Activated CD4-positive, alpha-beta memory T cell treated with anti-CD3 and anti-CD28 coated beads, Interleukin-2, amount 10 ng/mL, durations not matched to agents 7 days and 5 days (primary cell): Measurements from ENCODE around the gene MYT1. TPM values are rescaled to one million over a fixed set of nuclear protein-coding genes. Genes with fewer than 3 reads are reported as not detected.
"Not testable (repeated sequence)": the region's sequence is repeated elsewhere in the genome, so short reads cannot be mapped to it uniquely, and the experiment has no call there.

Source experiments
- CTCF ChIA-PET: fragments of 350-600 bp; sonication (Branson Sonifier 250); formaldehyde crosslinking; loops from one replicate; lab custom pipeline; 2021; ENCODE audit warnings: antibody characterized with exemption, inconsistent platforms; lab: Charles Lee
- POLR2A ChIA-PET: fragments of 350-600 bp; sonication (Branson Sonifier 250); formaldehyde crosslinking; loops from one replicate; lab custom pipeline; 2021; ENCODE audit warnings: antibody characterized with exemption; lab: Charles Lee
- DNase-seq: peaks from one replicate; pipeline ENCODE4 v3.0.0-alpha.2; 2020
- H3K27ac Mint-ChIP-seq: one replicate; pipeline ENCODE4 v1.8.0; 2021; ENCODE audit warnings: mild to moderate bottlenecking, mixed read lengths
- H3K27me3 Mint-ChIP-seq: one replicate; pipeline ENCODE4 v1.8.0; 2021; ENCODE audit warnings: mixed read lengths
- H3K36me3 Mint-ChIP-seq: one replicate; pipeline ENCODE4 v1.8.0; 2021; ENCODE audit warnings: low read depth, mixed read lengths
- H3K4me1 Mint-ChIP-seq: one replicate; pipeline ENCODE4 v1.8.0; 2021; ENCODE audit warnings: mixed read lengths
- H3K4me3 Mint-ChIP-seq: one replicate; pipeline ENCODE4 v1.8.0; 2021; ENCODE audit warnings: mild to moderate bottlenecking, mixed read lengths
- H3K9me3 Mint-ChIP-seq: one replicate; pipeline ENCODE4 v1.8.0; 2021; ENCODE audit warnings: mixed read lengths
- total RNA-seq, 2 experiments: library from RNA; stranded (reverse); gene quantifications; one replicate each; pipeline ENCODE4 v1.2.3, GENCODE V29; 2021

Gene MYT1
- total RNA-seq: not detected

DNA sequence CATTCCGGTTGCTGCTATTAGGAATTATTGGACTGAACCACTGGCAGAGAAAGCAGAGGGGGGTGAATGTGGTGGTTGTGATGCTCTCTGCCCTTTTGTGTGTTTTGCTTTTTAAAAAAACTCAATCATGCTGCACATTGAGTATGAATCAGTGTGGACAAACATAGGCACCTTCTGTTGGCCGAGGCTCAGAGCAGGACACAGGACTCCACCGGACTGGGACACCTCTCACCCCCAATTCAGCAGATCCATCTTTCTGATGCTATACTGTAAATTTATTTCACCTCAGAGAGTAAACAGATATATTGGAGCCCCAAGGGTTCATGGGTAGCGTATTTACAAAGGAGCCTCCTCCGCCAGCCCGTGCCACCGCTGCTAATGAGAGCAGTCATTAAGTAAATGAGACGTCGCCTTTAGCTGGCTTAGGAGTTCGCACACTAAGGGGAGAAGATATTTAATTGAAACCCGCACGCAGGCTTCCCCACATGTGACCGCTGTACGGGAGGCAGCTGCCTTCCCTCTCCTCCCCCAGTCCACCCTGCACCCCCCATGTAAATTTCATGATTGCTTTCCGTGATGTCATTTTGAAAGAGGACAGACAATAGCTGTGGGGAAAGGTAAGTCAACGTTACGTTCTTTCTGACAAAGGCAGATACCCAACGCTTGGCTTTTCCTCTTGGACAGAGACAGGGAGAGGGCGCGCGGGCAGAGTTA is at the start of gene MYT1:
TSS of gene MYT1 (plus strand) at position 330 of the 714 bp plus-strand sequence. CDS start 34,410 bp downstream, outside the sequence.
- CTCF ChIA-PET: no interaction called here
- POLR2A ChIA-PET: no interaction called here
- H3K9me3 Mint-ChIP-seq: no peaks in the 10 kb centered on the region
- H3K4me1 Mint-ChIP-seq: no peaks in the 10 kb centered on the region
- H3K36me3 Mint-ChIP-seq: no peaks in the 10 kb centered on the region
- no peak within 1 kb of the TSS for H3K27ac Mint-ChIP-seq
- H3K27me3 Mint-ChIP-seq: peaks cover 51% of the 10 kb centered on the region
- no peak for DNase-seq
- no peak within 1 kb of the TSS for H3K4me3 Mint-ChIP-seq

DNA sequence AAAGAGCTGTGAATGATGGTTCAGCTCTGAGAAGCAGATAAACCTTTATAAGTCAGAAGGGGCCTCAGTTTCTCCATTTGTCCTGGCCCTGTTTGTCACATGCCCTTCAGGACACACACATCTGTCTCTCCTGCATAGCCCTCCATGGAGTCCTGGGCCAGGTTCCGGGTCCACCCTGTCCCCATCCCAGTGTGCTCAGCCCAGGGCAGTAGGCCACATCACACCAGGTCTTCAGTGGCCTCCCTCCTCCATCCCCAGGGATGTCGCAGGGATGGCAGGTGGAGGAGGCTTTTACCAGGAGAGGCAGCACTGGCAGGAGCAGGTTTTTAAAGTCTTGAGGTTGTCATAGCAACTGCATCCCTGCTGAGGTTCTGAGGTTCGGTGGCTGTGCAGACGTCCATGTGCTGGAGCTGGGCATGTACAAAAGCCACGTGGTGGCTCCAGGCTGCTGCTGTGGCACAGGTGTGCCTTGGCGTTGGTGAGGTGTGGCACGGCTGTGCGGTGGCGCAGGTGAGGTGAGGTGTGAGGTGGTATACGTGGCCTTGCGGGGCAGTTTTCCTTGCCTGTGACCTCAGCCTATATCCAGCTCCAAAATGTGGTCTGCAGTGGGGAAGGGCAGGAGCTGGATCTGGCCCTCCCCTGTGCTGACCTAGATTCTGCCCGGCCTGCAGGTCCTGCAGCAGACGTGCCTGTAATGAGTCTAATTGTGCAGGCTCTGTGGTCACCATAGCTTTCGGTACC is 48.9 kb upstream of the MYT1 start:
- Mint-ChIP-seq H3K36me3 (no peaks in the 10 kb centered on the region), H3K27ac (no peak overlapping the region), H3K9me3 (no peaks in the 10 kb centered on the region), H3K27me3 (no peaks in the 10 kb centered on the region), H3K4me3 (no peak overlapping the region), H3K4me1 (peaks cover 7% of the 10 kb centered on the region)
- CTCF ChIA-PET: interaction anchor here (1.4 to 2.3 kb wide), 2 partner anchors 32 to 578 kb away, joined by 3 to 7 read pairs; no protein-coding TSS in a partner anchor
- DNase-seq: no peak
- POLR2A ChIA-PET: no interaction called here

DNA sequence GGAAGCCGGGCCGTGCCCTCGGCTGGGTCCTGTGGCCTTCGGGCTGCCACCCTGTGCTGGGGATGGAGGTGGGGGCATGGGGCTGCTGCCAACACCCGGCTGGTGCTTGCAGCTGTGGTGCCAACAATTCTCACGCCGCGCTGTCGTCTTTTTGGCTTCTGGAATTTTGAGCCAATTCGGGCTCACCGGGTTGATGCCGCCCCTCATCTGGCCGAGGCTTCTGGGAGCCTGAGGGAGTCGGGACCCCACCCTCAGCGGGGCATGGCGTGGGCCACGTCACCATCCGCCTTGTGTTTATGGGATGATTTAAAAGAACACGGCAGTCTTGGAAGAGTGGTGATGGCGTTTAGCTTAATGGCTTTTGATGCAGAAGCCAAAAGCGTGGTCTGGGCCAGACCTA is 48.2 kb upstream of the MYT1 start:
- Mint-ChIP-seq H3K9me3 (no peaks in the 10 kb centered on the region), H3K4me1 (peaks cover 10% of the 10 kb centered on the region), H3K27me3 (peaks cover 2% of the 10 kb centered on the region), H3K36me3 (no peaks in the 10 kb centered on the region), H3K27ac (no peak overlapping the region), H3K4me3 (no peak overlapping the region)
- POLR2A ChIA-PET: no interaction called here
- DNase-seq: no peak
- CTCF ChIA-PET: interaction anchor here (1.4 to 2.3 kb wide), 2 partner anchors 32 to 578 kb away, joined by 3 to 7 read pairs; no protein-coding TSS in a partner anchor

DNA sequence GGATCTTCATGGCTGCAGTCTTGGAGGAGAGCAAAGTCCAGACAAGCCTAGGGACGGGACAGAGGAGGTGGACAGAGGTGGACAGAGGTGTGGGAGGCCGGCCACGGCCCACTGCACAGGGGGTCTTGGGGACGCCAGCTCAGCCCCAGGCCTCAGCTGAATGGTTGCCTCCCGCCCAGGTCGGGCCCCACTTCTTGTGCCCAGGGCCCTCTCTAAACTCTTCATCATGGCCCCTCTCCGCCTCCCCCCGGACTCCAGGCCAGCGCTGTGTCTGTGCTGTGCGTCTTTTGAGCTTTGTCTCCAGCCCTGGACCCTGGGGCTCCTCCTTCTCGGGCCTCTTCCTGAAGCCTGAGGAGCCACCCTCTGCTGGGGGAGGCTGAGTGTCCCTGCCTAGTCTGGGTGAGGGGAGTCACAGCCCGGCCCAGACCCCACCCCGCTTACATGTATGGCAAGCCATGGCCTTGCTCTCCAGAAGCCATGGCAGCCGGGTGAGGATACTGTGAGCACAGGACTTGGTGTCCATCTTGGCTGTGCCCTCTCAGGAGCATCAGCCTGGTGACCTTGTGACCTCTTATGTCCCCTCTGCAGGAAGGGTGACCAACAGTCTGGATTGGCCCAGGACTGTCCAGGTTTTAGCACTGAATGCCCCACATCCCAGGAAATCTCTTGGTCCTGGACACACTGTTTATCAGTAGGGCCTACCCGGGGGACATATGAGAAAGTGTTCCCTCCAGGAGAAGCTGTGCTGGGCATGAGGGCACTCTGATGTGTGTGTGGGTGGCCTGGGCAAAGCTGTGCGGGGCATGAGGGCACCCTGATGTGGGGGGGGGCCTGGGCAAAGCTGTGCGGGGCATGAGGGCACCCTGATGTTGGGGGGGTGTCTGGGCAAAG is 47.5 kb upstream of the MYT1 start:
- CTCF ChIA-PET: interaction anchor here (1.4 to 2.3 kb wide), 2 partner anchors 33 to 579 kb away, joined by 3 to 7 read pairs; no protein-coding TSS in a partner anchor
- Mint-ChIP-seq H3K9me3 (no peaks in the 10 kb centered on the region), H3K36me3 (no peaks in the 10 kb centered on the region), H3K4me1 (peaks cover 10% of the 10 kb centered on the region), H3K27ac (no peak overlapping the region), H3K27me3 (peaks cover 9% of the 10 kb centered on the region), H3K4me3 (no peak overlapping the region)
- no peak for DNase-seq
- POLR2A ChIA-PET: no interaction called here

DNA sequence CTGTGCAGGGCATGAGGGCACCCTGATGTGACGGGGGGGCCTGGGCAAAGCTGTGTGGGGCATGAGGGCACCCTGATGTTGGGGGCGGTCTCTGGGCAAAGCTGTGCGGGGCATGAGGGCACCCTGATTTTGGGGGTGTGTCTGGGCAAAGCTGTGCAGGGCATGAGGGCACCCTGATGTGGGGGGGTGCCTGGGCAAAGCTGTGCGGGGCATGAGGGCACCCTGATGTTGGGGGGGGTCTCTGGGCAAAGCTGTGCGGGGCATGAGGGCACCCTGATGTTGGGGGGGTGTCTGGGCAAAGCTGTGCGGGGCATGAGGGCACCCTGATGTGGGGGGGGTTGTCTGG is 46.8 kb upstream of the MYT1 start:
- H3K9me3 Mint-ChIP-seq, H3K27ac Mint-ChIP-seq, H3K36me3 Mint-ChIP-seq, CTCF ChIA-PET, H3K27me3 Mint-ChIP-seq, H3K4me1 Mint-ChIP-seq, H3K4me3 Mint-ChIP-seq, DNase-seq, POLR2A ChIA-PET: not testable (repeated sequence)

DNA sequence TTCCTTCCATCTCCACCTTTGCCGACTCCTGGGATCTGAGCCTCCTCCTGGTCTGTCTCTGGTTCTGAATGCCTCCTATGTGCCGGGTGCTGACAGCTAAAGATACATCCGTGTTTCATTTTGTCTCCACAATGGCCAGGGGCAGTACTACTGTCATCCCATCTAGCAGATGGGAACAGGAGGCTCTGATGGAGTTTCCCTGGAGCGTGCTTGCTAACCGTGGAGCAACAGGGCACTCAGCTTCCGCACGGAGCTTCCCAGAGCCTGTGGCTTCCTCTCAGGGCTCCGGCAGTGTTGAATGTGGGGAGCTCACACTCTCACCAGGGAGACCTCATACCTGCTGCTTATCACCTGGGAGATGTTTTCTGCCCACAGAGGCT is 45.0 kb upstream of the MYT1 start:
- ChIA-PET POLR2A (interaction anchor here (2.5 kb wide), 1 partner anchor 41 kb away, joined by 10 read pairs; the partner anchor contains the start of genes OPRL1 and RGS19), CTCF (interaction anchor here (3.1 to 4.2 kb wide), 3 partner anchors 34 to 139 kb away, joined by 17 to 34 read pairs (median 27); partner anchors contain the start of genes LKAAEAR1, PRPF6 and SAMD10)
- Mint-ChIP-seq H3K9me3 (no peaks in the 10 kb centered on the region), H3K27me3 (peaks cover 14% of the 10 kb centered on the region), H3K4me3 (no peak overlapping the region), H3K27ac (no peak overlapping the region), H3K4me1 (peaks cover 10% of the 10 kb centered on the region), H3K36me3 (no peaks in the 10 kb centered on the region)
- DNase-seq: no peak

DNA sequence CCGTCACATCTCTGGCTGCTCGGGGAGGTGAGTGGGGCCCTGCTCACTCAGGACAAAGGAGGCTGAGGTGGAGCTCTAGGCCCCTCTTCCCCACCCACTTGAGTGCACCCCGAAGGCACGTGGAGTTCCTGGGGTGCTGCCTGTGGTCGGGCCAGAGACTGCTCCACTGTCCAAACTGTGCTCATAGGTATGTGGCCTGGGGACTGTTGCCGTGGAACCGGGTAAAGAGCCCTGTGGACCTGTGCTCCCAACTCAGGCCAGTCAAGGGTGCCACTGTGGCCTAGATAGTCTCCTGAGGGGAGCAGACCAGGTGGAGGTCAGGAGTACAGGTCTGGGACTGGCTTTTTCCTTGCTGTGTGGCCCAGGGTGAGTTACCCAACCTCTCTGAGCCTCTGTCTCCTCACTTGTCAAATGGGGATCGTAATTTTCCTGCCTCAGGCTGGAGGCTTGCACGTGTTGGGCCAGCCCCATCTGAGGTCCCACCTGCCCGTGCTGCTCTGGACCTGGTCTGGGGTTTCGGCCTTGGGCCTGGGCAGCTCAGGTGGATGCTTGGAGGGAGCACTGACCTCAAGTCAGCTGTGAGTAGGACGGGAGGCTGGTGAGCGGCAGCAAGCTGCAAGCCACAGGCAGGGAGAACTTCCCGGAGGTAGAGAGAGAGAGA is 44.4 kb upstream of the MYT1 start:
- peak overlapping the region; percentile 37 for H3K4me3 Mint-ChIP-seq
- H3K27me3 Mint-ChIP-seq: peaks cover 18% of the 10 kb centered on the region
- no peak for DNase-seq
- H3K9me3 Mint-ChIP-seq: no peaks in the 10 kb centered on the region
- ChIA-PET POLR2A (interaction anchor here (0.6 to 2.5 kb wide), 5 partner anchors 36 to 413 kb away, joined by 3 to 10 read pairs (median 3); partner anchors contain the start of genes LKAAEAR1, OPRL1, RGS19 and SAMD10), CTCF (interaction anchor here (0.6 to 4.2 kb wide), 9 partner anchors 11 to 582 kb away, joined by 3 to 34 read pairs (median 5); partner anchors contain the start of genes LKAAEAR1, OPRL1, PRPF6 and PTK6)
- H3K4me1 Mint-ChIP-seq: peaks cover 10% of the 10 kb centered on the region
- H3K27ac Mint-ChIP-seq: no peak overlapping the region
- no peaks in the 10 kb centered on the region for H3K36me3 Mint-ChIP-seq

DNA sequence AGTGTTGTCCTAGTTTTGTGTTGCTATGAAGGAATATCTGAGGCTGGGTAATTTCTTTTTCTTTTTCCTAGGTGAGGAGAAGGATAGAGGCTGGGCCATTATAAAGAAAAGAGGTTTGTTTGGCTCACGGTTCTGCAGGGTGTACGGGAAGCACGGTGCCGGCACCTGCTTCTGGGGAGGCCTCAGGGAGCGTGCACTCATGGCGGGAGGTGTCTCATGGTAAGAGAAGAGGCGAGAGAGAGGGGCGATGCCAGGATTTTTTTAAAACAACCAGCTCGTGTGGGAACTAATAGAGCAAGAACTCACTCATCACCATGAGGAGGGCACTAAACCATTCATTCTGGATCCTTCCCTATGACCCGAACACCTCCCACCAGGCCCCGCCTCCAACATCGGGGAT is 42.7 kb upstream of the MYT1 start:
- Mint-ChIP-seq H3K36me3 (no peaks in the 10 kb centered on the region), H3K4me1 (peaks cover 10% of the 10 kb centered on the region), H3K9me3 (no peaks in the 10 kb centered on the region), H3K27me3 (peaks cover 22% of the 10 kb centered on the region), H3K27ac (no peak overlapping the region), H3K4me3 (no peak overlapping the region)
- POLR2A ChIA-PET: interaction anchor here (2.5 kb wide), 1 partner anchor 43 kb away, joined by 10 read pairs; the partner anchor contains the start of genes OPRL1 and RGS19
- no peak for DNase-seq
- CTCF ChIA-PET: interaction anchor here (1.0 to 4.2 kb wide), 6 partner anchors 15 to 142 kb away, joined by 3 to 34 read pairs (median 12); partner anchors contain the start of genes LKAAEAR1, OPRL1, PRPF6 and RGS19

DNA sequence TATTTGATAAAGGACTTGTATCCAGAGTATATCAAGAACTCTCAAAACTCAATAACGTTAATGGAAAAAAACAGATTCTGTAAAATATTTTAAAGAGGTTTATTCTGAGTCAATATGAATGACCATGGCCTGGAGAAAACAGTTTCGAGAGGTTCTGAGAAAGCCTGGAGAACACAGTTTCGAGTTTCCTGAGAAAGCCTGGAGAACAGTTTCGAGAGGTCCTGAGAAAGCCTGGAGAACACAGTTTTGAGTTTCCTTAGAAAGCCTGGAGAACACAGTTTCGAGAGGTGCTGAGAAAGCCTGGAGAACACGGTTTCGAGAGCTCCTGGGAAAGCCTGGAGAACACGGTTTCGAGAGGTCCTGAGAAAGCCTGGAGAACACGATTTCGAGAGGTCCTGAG is 41.3 kb upstream of the MYT1 start:
- POLR2A ChIA-PET: interaction anchor here (0.6 kb wide), 1 partner anchor 54 kb away, joined by 3 read pairs; no protein-coding TSS in a partner anchor
- H3K27me3 Mint-ChIP-seq: peaks cover 22% of the 10 kb centered on the region
- not testable (repeated sequence) for H3K27ac Mint-ChIP-seq, DNase-seq, H3K9me3 Mint-ChIP-seq, H3K4me1 Mint-ChIP-seq, H3K4me3 Mint-ChIP-seq, H3K36me3 Mint-ChIP-seq
- CTCF ChIA-PET: interaction anchor here (4.2 kb wide), 1 partner anchor 38 kb away, joined by 34 read pairs; the partner anchor contains the start of gene LKAAEAR1

DNA sequence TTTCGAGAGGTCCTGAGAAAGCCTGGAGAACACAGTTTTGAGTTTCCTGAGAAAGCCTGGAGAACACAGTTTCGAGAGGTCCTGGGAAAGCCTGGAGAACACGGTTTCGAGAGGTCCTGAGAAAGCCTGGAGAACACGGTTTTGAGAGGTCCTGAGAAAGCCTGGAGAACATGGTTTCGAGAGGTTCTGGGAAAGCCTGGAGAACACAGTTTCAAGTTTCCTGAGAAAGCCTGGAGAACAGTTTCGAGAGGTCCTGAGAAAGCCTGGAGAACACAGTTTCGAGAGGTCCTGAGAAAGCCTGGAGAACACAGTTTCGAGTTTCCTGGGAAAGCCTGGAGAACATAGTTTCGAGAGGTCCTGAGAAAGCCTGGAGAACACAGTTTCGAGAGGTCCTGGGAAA is 40.7 kb upstream of the MYT1 start:
- H3K4me3 Mint-ChIP-seq, DNase-seq, H3K4me1 Mint-ChIP-seq, POLR2A ChIA-PET, CTCF ChIA-PET, H3K9me3 Mint-ChIP-seq, H3K27ac Mint-ChIP-seq, H3K36me3 Mint-ChIP-seq: not testable (repeated sequence)
- H3K27me3 Mint-ChIP-seq: peaks cover 25% of the 10 kb centered on the region

DNA sequence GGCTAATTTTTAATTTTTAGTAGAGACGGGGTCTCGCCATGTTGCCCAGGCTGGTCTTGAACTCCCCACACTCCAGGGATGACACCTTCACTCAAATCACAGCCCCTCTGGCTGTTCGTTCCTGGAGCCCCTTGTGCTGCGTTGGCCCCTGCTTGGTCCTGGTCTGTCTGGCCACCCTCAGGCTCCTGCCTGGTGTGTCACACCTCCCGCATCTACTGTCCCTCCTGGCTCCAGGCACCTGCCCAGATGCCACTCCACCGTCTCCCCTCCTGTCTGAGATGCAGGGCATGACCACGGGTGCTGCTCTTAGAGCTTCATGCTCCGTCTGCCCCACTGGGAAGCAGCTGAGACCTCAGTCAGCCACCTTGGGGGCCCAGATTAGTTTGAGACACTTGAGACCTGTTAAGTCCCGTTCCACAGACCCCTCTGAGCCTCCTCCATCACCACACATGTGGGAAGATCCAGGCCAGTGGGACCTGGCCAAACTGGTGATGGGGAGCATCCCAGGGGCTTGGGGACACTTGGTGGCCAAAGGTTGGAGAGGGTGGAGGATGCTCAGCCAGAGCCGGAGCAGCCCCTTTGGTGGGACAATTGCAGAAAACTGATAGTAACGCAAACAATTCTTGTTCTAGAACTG is 35.0 kb upstream of the MYT1 start:
- Mint-ChIP-seq H3K4me1 (no peaks in the 10 kb centered on the region), H3K9me3 (no peaks in the 10 kb centered on the region), H3K27ac (no peak overlapping the region), H3K27me3 (peaks cover 19% of the 10 kb centered on the region), H3K4me3 (no peak overlapping the region), H3K36me3 (no peaks in the 10 kb centered on the region)
- POLR2A ChIA-PET: no interaction called here
- DNase-seq: no peak
- CTCF ChIA-PET: no interaction called here
